ENCODE measurements around the gene FLNC.
A peak's percentile ranks its signal among the peaks of the same experiment; 100 is the strongest.

DNA sequence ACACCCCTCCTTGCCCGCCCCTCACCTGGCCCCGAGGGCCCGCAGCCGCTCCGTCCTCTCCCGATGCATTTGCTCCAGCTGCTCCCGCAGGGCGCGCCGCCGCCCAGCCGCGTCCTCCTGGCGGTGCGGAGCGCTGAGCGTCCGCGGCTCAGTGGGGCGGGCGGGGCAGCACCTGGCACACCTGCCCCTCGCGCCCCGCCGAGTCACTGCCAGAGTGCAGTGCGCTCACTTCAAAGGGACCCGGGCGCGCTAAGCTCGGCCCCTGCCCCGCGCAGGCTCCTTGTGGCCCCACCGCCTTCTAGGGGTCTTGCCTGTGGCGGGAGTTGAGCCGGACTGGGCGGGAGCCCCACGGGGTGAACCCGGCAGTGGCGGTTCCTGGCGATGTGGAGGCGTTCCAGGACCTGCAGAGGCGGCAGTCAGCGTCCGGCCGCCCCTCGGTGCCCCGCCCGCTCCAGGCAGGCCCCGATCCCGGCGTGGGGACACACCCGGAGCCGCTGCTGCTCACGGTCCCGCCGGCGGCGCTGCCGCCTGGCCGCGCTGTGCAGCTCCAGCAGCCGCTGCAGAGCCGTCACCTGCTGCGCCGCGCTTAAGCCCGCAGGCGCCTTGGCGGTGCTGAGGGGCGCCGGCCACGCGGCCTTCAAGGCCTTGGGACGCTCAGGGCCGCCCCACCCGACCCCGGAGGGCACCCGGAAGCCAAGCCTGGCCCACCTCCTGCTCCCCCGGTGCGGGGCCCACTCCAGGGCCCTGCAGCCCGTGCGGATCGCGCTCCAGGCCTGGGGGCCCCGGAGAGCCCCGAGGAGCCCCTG, 39.1 kb downstream of the FLNC start:
- peak in 2 of 6 experiments; percentile 16 to 36 for TF ChIP-seq CTCF (IDR thresholded peaks at IDR 0.05)
- peak in 1 of 2 donors; percentile 34 for TF ChIP-seq POLR2A (IDR thresholded peaks at IDR 0.05)
